GM12892 (cell line): ENCODE results near the gene AKR1E2.

ENCODE experiments used
- DNase-seq: peaks from one replicate; pipeline ENCODE4 v3.0.0; 2011; ENCODE audit not compliant: insufficient read length
- FAIRE-seq: peaks from 2 replicates; lab custom pipeline; 2011; peaks lifted over from hg19 to GRCh38; lab: Jason Lieb, UNC
- POLR2A ChIP-seq: IDR thresholded peaks from 2 replicates; pipeline ENCODE4 v1.6.1; 2011; ENCODE audit warnings: low read depth, low read length, control low read depth
- POLR2AphosphoS5 ChIP-seq: IDR thresholded peaks from 2 replicates; pipeline ENCODE4 v1.6.1; 2011; ENCODE audit warnings: low read depth, low read length, control low read depth
- TAF1 ChIP-seq: IDR thresholded peaks from 2 replicates; pipeline ENCODE4 v1.6.1; 2011; ENCODE audit warnings: low read depth, mild to moderate bottlenecking, control low read depth, low read length, borderline replicate concordance

AKR1E2 gene

DNA sequence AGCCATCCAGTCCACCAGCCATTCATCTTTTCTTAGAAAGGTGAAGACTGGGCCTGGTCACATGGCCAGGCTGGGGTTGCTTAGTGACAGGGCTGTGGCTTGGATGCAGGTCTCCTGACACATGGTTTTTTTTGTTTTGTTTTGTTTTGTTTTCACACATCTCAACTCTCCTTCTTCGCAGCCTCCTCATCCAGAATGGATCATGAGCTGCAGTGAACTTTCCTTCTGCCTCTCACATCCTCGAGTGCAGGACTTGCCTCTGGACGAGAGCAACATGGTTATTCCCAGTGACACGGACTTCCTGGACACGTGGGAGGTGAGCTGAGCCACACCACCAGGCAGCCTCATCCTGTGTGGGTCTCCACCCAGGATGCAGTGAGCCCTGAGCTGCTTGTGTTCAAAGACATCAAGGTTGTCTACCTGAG, 9.5 kb downstream of the AKR1E2 start:
- DNase-seq (no peak), FAIRE-seq (no peak)
- TF ChIP-seq POLR2A (no peak), TAF1 (no peak), POLR2AphosphoS5 (no peak)

DNA sequence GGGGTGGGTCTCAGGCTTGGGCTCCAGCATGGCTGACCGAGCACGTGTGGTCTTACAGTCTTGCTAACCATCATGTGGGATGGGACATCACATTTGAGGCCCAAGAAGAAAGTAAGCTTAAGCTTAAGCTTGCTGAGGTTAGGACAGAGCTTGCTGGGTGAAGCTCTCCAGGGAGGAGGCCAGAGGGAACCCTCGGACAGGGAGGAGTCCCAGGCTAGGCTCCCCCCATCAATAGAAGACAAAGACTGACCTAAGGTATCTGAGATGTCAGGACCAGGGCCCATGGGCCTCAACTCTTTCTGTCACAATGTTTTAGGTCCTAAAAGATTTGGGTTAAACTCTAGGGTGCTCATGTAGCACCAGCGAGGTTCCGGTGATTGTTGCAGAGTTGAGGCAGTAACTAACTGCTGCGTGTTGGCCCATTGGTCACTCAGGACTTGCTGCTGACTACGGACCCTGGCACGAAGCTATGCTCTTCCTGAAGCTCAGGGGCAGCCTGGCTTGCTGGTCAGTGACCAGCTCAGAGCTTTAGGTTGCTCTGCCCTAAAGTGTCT, 10.5 kb downstream of the AKR1E2 start:
- TF ChIP-seq POLR2A: no peak
- no peak for TF ChIP-seq POLR2AphosphoS5
- TF ChIP-seq TAF1: no peak
- FAIRE-seq (no peak), DNase-seq (no peak)

DNA sequence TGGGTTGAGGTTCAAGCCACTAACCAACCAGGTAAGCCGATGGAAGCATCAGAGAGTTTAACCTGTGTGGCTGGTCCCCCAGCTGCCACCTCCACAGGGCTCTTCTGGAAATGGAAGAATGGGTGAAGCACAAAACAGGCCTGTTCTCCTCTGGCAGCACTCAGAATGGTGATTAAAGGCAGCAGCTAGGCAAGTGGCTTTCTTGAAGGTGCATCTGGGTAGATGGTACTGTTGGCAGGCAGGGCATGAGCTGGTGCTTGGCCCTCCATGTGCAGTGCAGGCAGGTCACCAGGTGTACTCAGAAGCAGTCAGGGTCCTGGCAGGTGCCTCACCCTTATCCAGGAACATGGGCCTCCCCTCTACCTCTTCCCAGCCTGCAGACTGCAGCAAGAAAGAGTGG, 11.5 kb downstream of the AKR1E2 start:
- TF ChIP-seq POLR2A (no peak), POLR2AphosphoS5 (no peak)
- no peak for FAIRE-seq
- DNase-seq: no peak

DNA sequence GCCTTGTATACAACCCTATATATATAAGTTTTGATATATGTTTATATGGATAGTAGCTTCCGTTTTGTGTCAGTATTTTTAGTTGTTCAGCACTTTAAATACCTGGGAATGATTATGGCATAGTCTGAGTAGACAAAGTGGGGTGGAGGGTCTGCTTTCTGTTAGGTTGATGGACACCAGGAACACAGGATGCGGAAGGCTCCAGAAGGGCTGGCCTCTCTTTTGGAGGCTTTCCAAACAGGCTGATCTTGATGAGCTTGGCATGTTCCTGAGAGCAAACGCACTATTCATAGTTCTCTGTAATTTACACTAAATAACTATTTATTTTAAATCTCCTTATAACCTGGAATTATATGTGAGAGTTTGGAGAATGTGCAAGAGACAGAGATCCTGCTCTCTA, 12.7 kb downstream of the AKR1E2 start:
- FAIRE-seq: no peak
- no peak for TF ChIP-seq POLR2AphosphoS5
- TF ChIP-seq TAF1: no peak
- TF ChIP-seq POLR2A: no peak
- DNase-seq: no peak

DNA sequence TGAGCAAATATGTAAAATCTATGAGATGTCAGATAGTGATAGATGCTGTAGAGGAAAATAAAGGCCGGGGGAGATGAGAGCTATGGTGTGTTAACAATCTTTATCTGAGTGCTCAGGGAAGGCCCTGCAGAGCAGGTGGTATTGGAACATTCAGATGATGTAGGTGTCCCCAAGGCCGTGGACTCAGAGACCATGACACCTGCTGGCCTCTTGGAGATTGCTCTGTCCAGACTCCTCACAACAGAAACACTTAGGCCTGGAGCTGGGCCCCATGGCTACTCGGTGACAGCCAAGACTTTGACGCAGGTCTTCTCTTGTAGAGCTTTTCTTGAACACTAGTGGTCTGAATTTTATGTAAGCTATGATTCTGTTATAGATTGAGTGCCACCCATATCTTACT, 13.3 kb downstream of the AKR1E2 start:
- TF ChIP-seq POLR2AphosphoS5: no peak
- no peak for TF ChIP-seq POLR2A
- TF ChIP-seq TAF1: no peak
- no peak for FAIRE-seq
- no peak for DNase-seq

DNA sequence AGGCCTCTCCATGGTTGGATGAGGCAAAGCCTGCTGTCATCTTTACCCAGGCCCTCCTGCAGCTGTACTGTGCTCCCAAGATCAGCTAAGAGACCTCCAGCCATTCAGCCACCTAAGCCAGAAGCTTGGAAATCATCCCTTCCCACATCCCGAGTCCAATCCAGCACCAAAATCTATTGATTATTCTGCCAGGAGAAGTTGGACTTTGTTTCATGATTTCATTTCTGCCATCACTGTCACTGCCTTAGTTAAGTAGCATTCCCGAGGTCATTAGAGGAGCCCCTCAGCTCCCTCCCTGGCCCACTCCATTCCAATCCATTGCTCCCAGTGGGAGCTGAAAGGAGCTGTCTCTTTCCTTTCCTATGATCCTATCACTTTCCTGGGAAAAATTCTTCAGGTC, 14.1 kb downstream of the AKR1E2 start:
- TF ChIP-seq POLR2A (no peak), TAF1 (no peak), POLR2AphosphoS5 (no peak)
- no peak for FAIRE-seq
- no peak for DNase-seq

DNA sequence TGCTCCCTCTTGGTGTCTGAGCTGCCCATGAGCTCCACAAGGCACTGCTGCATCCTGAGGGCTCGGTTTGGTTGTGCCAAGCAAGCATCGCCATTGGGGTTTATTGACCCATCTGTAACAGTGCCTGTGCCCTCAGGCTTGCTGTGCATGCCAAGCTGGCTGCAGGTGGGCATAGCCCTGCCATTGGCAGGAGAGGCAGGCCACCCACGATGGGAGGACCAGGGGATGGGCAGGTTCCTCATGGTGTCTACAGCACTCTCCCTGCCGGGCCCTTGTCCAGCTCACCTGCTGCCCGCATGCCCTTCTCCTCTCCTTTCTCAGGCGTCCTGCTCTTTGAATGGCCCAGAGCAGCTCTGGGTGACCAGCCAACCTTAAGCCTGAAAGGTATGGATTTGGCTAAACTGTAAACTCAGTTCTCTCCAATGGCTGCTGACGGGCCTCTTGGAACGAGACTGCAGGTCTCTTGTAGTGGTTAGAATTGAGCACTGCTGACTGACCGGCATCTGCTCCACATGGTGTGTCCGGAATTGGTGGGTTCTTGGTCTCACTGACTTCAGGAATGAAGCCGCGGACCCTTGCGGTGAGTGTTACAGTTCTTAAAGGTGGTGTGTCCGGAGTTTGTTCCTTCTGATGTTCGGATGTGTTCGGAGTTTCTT, 17.6 kb downstream of the AKR1E2 start:
- TF ChIP-seq POLR2AphosphoS5 (no peak), TAF1 (no peak), POLR2A (no peak)
- DNase-seq: no peak
- no peak for FAIRE-seq

DNA sequence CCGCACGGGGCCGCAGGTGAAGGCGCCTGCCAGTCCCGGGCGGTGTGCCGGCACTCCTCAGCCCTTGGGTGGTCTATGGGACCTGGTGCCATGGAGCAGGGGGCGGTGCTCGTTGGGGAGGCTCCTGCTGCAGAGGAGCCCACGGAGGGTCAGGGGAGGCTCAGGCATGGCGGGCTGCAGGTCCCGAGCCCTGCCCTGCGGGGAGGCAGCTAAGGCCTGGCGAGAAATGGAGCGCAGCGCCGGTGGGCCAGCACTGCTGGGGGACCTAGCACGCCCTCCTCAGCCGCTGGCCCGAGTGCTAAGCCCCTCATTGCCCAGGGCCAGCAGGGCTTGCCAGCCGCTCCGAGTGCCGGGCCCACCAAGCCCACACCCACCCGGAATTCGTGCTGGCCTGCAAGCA, 18.9 kb downstream of the AKR1E2 start:
- DNase-seq (no peak), FAIRE-seq (no peak)
- TF ChIP-seq POLR2A (no peak), TAF1 (no peak), POLR2AphosphoS5 (no peak)

DNA sequence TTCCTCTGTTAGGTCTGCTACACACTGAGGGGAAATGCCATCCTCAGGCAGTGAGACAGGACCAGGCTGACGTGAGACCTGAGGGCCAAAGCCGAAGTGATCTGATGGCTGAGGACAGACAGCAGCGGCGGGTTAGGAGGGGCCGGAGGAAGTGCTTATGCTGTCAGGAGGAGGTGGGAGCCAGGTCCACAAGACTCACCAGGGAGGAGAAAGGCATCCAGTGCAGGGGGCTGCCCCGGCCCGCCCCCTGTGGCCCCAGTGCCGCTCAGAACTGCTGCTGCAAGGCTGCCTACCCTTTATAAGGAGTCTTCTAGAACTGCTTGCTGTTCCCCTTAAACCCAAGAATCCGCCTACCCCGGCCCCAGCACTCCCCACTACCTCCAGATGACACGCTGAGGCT, 19.8 kb downstream of the AKR1E2 start:
- TF ChIP-seq POLR2A: no peak
- TF ChIP-seq TAF1: no peak
- DNase-seq (no peak), FAIRE-seq (no peak)

DNA sequence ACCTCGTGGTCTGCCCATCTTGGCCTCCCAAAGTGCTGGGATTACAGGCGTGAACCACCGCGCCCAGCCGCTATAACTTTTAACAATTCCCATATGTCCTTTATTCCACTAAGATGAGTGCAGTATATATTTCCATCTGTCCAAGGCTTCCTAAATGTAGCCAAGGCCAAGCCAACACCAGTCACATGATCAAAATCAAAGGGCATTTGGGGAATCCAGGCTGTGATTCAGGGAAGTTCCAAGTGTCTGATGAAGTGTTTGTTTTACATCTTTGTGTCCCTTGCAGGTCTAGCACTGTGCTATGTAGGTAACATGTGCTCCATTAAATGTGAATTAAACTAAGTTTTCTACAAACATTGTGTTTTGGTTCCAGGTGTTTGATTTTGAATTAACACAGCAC, 20.8 kb downstream of the AKR1E2 start:
- TF ChIP-seq TAF1: no peak
- TF ChIP-seq POLR2AphosphoS5: no peak
- TF ChIP-seq POLR2A: no peak
- no peak for FAIRE-seq
- no peak for DNase-seq

DNA sequence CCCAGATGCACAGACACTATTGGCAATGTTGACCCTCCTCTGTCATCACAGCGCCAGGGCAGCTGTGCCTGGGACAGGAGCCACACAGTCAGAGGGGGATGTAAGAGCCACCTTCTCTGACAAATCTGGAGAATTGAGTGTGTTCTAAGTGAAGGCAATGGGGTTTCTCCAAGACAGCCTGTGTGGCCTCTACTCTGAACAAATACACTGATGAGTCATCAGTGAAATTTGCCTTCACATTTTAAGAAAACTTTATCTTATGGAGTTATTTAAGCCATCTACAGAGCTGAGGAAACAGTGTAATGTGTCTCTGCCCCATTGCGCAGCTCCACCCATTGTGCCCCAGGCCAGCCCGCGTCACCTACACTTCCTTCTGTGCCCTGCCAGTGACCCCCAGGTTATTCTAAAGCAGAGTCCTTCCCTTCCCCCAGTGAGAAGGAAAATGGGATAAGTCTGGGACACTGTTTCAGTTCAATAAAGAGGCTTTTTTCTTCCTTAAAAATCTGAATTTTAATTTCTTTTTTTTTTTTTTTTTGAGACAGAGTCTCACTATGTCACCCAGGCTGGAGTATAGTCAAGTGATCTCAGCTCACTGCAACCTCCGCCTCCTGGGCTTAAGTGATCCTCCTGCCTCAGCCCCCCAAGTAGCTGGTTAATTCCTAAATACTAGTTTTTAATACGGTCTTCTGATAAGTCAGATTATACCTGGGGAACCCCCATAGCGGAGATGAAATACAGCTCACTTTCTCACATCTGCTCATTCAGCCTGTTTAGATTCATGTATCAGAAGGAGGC, 21.8 kb downstream of the AKR1E2 start:
- no peak for TF ChIP-seq POLR2A
- TF ChIP-seq POLR2AphosphoS5: no peak
- no peak for TF ChIP-seq TAF1
- FAIRE-seq: no peak
- DNase-seq: no peak

DNA sequence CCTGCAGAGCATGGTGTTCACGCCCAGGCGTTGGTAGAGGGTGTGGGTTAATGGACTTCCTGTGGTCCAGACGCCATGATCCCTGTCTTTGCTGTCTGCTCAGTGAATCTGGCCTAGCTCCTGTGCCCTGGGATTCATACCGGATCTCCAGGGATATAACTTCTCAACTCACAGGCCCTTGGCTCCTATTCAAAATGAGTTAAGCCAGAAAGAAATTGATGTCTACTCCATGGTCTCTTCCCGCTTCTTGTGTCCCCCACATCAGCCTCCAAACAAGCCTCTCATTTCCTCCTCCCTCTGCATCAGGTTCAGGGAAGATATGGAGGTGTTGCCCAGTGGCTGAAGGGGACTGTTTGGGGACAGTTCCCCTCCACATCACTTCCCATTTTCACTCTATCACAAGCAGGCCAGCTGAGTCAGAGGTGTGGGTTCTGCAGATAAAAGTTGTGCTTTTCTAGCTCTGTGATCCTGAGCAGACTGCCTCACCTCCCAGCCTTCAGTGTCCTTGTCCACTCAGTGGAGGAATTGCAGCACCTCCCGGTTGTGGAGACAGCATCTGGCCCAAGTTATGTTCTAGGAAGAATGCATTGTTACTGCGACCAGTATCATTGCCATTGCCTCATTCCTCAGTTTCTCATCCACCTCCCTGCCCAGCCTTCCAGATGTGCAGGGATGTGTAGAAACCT, 22.5 kb downstream of the AKR1E2 start:
- DNase-seq (no peak), FAIRE-seq (no peak)
- no peak for TF ChIP-seq TAF1
- TF ChIP-seq POLR2A: no peak
- TF ChIP-seq POLR2AphosphoS5: no peak
